GM15510 (cell line): ENCODE data around the gene TMEM81.

ENCODE experiments used
- POLR2A ChIP-seq: IDR thresholded peaks from 3 replicates; pipeline ENCODE4 v1.6.1; 2011; ENCODE audit warnings: borderline replicate concordance; ENCODE audit not compliant: insufficient read length; ENCODE audit errors: extremely low read depth

Gene TMEM81

DNA sequence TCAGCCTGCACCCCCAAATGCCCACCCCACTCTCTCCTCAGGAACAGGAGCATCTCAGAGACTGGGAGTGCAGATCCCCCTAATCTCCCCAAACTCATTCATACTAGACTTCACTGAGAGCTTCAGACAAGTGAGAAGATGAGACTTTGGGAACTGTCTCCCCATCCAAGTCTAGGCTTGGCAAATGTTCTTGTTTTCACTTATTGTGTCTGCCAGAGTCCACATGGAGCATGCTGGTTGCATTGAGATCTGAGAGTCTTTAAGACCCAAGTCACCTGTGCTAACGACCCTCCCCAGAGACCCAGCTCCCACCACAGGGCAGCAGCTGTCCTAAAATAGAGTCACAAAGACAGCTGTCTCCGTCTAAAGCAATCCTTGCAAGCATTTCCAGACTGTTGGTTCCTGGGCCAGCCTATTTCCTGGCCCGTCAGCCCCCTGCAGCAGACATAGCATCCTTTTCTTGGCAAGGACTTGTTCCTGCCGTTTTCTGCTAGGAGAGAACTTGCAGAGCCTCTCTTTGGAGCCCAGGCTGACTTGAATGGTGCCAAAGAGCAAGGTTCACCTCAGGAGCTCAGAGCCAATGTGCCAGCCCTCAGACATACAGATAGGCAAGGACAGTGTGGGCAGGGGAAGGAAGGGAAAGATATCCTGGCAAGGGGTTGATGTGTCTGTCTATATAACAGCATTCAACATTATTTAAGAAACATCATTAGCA is 43.1 kb downstream of the TMEM81 start:
- no peak for TF ChIP-seq POLR2A

DNA sequence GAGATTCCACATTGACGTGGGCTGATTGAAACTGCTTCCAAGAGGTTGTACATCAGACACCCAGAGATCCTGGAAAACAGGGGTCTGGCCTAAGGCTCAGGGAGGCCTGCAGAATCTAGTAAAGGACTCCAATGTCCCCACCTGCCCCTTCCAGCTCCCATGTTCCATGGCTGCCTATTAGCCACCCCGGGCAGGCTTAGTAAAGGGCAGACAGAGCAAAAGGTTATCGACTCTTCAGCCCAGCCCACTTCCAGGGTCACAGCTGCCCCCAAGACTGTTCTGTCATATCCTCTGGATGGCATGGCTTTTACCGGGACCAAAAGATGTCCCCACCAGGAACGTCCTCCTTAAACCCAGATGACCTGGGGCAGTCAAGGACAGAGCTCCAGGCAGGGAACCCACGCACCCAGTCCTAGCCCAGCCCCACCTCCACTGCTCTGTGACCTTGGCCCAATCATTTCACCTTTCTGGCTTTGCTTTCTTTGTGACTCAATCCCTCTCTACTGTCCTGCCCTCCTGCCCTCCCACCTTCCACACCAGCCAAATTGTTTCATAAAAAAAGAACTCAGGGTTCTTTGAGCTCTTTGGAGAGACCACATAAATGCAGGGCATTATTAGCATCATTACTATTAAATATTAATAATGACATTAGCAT is 46.0 kb downstream of the TMEM81 start:
- no peak for TF ChIP-seq POLR2A

DNA sequence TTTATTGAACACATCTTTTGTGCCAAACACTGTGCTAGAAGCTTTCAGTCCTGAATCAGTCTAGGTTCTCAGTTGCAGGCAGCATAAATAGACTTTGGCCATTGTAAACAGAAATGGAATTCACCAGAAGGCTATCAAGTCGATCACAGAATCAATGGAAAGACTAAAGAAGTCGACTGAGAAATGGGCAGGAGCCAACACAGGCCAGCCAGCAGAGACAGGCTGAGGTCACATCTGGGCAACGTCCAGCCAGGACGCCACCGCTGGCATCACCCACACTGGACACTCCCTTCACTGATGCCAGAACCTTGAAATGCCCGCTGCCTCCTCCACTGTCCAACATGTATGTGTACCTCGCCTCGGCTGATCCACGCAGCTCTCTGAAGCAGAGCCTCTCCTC is 46.7 kb downstream of the TMEM81 start:
- no peak for TF ChIP-seq POLR2A
